HepG2 (cell line): ENCODE data around the gene CTSZ. TPM values are rescaled to one million over a fixed set of nuclear protein-coding genes. Genes with fewer than 3 reads are reported as not detected.

Experiments used
- DZIP1 ChIP-seq: sonication (generic); formaldehyde crosslinking; IDR thresholded peaks from 2 replicates; pipeline ENCODE4 v1.5.0; 2020; ENCODE audit warnings: mild to moderate bottlenecking, missing genetic modification reagents
- HINFP ChIP-seq: sonication (generic); formaldehyde crosslinking; IDR thresholded peaks from 2 replicates; pipeline ENCODE4 v1.4.0; 2020; ENCODE audit warnings: low read depth, mild to moderate bottlenecking, missing genetic modification reagents
- RELA ChIP-seq: sonication (generic); formaldehyde crosslinking; IDR thresholded peaks from 2 replicates; pipeline ENCODE4 v1.4.0; 2020; ENCODE audit warnings: missing genetic modification reagents
- ZBTB40 ChIP-seq, 2 experiments: fragments of 450-650 bp in 1 of 2; sonication (generic) in 1 of 2; formaldehyde crosslinking in 1 of 2; IDR thresholded peaks; 2 replicates each; pipeline versions ENCODE4 v1.6.1 to v1.8.0; 2016 to 2022; ENCODE audit warnings: antibody characterized with exemption in 1 of 2, mild to moderate bottlenecking in 1 of 2, missing genetic modification reagents in 1 of 2
- ZC3H13 ChIP-seq: sonication (generic); formaldehyde crosslinking; IDR thresholded peaks from 2 replicates; pipeline ENCODE4 v1.8.1; 2023; ENCODE audit warnings: mild to moderate bottlenecking, missing genetic modification reagents, moderate library complexity
- ZEB1 ChIP-seq: IDR thresholded peaks from 2 replicates; pipeline ENCODE4 v1.6.1; 2012; ENCODE audit warnings: mild to moderate bottlenecking, low read depth, inconsistent platforms; ENCODE audit not compliant: insufficient replicate concordance
- ZNF720 ChIP-seq: sonication (generic); formaldehyde crosslinking; IDR thresholded peaks from 2 replicates; pipeline ENCODE4 v1.4.0; 2020; ENCODE audit warnings: missing genetic modification reagents
- polyA plus RNA-seq, 8 experiments: library from polyadenylated mRNA; depleted of rRNA in 3 of 8; stranded (reverse) in 7 of 8; unstranded in 1 of 8; fragments of >200 nt; fragmentation: Illumina TruSeq in 4 of 8; extraction: Trizol in 4 of 8; gene quantifications; 2 replicates each; pipeline versions ENCODE4 v1.2.1 to v1.2.3, GENCODE V29; 2011 to 2016; ENCODE audit warnings: low read depth in 4 of 8, missing spikeins in 1 of 8, mixed read lengths in 1 of 8; ENCODE audit not compliant: insufficient read depth in 1 of 8
- total RNA-seq, 5 experiments: library from RNA; depleted of rRNA; stranded (reverse); fragments of >200 nt; fragmentation: Illumina TruSeq; extraction: Trizol; gene quantifications; 2 replicates each; pipeline ENCODE4 v1.2.3, GENCODE V29; 2016; ENCODE audit warnings: low read depth in 1 of 5
- TF ChIP-seq, protein P1 (sequence below): sonication (generic); formaldehyde crosslinking; IDR thresholded peaks from 2 replicates; pipeline ENCODE4 v1.5.0; 2020; ENCODE audit warnings: missing genetic modification reagents
- TF ChIP-seq, protein P2 (sequence below), 2 experiments: sonication (generic) in 1 of 2; formaldehyde crosslinking in 1 of 2; IDR thresholded peaks; 2 replicates each; pipeline versions ENCODE4 v1.5.1 to v1.6.1; 2011 to 2020; ENCODE audit warnings: borderline replicate concordance in 1 of 2, low read depth in 1 of 2, low read length in 1 of 2, mild to moderate bottlenecking in 1 of 2, missing genetic modification reagents in 1 of 2, moderate library complexity in 1 of 2

The CTSZ gene
- total and polyA plus RNA-seq, 2 of the 13 experiments (the other 11 are each of a cell fraction or from before 2014, with no cell fraction given), result 0.33 TPM; not detected in 1

DNA sequence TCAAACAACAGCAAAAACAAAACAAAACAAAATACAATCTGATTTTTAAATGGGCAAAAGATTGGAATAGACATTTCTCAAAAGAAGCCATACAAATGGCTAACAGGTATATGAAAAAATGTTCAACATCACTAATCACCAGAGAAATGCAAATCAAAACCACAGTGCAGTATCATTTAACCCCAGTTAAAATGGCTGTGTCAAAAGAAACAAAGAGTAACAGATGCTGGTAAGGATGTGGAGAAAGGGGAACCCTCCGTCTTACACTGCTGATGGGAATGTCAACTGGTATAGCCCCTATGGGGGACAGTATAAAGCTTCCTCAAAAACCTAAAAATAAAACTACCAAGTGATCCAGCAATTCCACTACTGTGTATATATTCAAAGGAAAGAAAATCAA is 36.9 kb downstream of the CTSZ start (continued):
- no peak for TF ChIP-seq ZBTB40 (IDR thresholded peaks at IDR 0.05)
- TF ChIP-seq ZBTB40 (CRISPR knock-in tag; IDR thresholded peaks at IDR 0.05), result no peak
- TF ChIP-seq HINFP (CRISPR knock-in tag), result no peak
- TF ChIP-seq RELA (CRISPR knock-in tag), result no peak
- TF ChIP-seq, protein P1, sequence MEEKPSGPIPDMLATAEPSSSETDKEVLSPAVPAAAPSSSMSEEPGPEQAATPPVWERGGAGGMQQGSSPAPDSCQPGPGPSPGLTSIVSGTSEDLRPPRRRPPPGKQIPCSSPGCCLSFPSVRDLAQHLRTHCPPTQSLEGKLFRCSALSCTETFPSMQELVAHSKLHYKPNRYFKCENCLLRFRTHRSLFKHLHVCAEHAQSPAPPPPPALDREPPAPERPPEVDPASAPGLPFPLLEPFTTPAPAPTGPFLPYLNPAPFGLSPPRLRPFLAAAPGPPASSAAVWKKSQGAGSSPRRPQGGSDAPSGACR (CRISPR knock-in tag), result no peak
- TF ChIP-seq ZC3H13, result no peak
- TF ChIP-seq, protein P2, sequence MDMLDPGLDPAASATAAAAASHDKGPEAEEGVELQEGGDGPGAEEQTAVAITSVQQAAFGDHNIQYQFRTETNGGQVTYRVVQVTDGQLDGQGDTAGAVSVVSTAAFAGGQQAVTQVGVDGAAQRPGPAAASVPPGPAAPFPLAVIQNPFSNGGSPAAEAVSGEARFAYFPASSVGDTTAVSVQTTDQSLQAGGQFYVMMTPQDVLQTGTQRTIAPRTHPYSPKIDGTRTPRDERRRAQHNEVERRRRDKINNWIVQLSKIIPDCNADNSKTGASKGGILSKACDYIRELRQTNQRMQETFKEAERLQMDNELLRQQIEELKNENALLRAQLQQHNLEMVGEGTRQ (IDR thresholded peaks at IDR 0.05; ENCODE audit: low read depth, low read length), result no peak
- TF ChIP-seq, protein P2 (CRISPR knock-in tag; IDR thresholded peaks at IDR 0.05; ENCODE audit: borderline replicate concordance), result no peak
- TF ChIP-seq ZNF720 (CRISPR knock-in tag), result no peak
- no peak for TF ChIP-seq DZIP1
- TF ChIP-seq ZEB1, result no peak
